Right atrium auricular region (tissue), 2 donors: ENCODE results near the gene GAD2. TPM values are rescaled to one million over a fixed set of nuclear protein-coding genes. Genes with fewer than 3 reads are reported as not detected.

Experiments
- DNase-seq: peaks from one replicate; pipeline ENCODE4 v3.0.0-alpha.2; 2019; ENCODE audit warnings: low spot score
- H3K27ac ChIP-seq, 2 donors: fragments of 200-600 bp; sonication (generic); 1 replicate in 1 of 2; 2 replicates in 1 of 2; pipeline ENCODE4 v1.5.1; 2016 to 2019
- H3K27me3 ChIP-seq, 2 donors: fragments of 200-600 bp; sonication (generic); one replicate each; pipeline versions ENCODE4 v1.5.1 to v1.6.0; 2017 to 2019
- H3K36me3 ChIP-seq: fragments of 200-600 bp; sonication (generic); one replicate; pipeline ENCODE4 v1.5.1; 2016
- H3K4me1 ChIP-seq, 2 donors: fragments of 200-600 bp; sonication (generic); one replicate each; pipeline versions ENCODE4 v1.5.1 to v1.6.0; 2017 to 2019
- H3K4me3 ChIP-seq, 2 donors: fragments of 200-600 bp; sonication (generic); 1 replicate in 1 of 2; 2 replicates in 1 of 2; pipeline ENCODE4 v1.5.1; 2017 to 2019; ENCODE audit warnings: mild to moderate bottlenecking in 1 of 2, moderate library complexity in 1 of 2
- H3K9me3 ChIP-seq, 2 donors: fragments of 200-600 bp; sonication (generic); one replicate each; pipeline ENCODE4 v1.5.1; 2019
- total RNA-seq, 2 donors: library from RNA; depleted of rRNA; stranded (reverse); fragments of >200 nt; gene quantifications; one replicate each; pipeline ENCODE4 v1.1.0, GENCODE V29; 2016
- TF ChIP-seq, protein P1 (sequence below), 2 donors: fragments of 200-600 bp; sonication (generic); IDR thresholded peaks; one replicate each; pipeline ENCODE4 v1.5.1; 2019; ENCODE audit warnings: antibody characterized with exemption in 2 of 2

Gene GAD2
- total RNA-seq, 2 donors from 2014 or later = not detected

DNA sequence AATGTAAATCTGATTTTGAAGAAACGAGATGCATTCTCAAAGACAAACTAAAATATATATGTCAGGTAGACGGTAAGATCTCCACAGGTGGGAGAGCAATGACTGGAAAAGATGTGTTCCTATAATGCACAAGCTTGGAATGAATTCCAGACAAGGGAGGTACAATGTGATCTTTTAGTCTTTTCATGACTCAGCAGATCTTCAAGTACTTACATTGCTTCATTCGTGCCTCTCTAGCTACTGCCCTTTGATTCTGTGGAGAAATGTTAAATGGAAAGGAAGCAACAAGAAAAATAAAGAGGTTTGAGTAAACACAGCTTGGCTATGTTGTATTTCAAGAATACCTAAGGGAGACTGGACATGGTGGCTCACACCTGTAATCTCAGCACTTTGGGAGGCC is 106.6 kb downstream of the GAD2 start:
- Histone ChIP-seq H3K36me3 (no peaks in the 10 kb centered on the region), H3K9me3 (no peaks in the 10 kb centered on the region), H3K4me1 (no peaks in the 10 kb centered on the region), H3K27ac (no peak overlapping the region), H3K4me3 (no peak overlapping the region), H3K27me3 (no peaks in the 10 kb centered on the region)
- TF ChIP-seq, protein P1, sequence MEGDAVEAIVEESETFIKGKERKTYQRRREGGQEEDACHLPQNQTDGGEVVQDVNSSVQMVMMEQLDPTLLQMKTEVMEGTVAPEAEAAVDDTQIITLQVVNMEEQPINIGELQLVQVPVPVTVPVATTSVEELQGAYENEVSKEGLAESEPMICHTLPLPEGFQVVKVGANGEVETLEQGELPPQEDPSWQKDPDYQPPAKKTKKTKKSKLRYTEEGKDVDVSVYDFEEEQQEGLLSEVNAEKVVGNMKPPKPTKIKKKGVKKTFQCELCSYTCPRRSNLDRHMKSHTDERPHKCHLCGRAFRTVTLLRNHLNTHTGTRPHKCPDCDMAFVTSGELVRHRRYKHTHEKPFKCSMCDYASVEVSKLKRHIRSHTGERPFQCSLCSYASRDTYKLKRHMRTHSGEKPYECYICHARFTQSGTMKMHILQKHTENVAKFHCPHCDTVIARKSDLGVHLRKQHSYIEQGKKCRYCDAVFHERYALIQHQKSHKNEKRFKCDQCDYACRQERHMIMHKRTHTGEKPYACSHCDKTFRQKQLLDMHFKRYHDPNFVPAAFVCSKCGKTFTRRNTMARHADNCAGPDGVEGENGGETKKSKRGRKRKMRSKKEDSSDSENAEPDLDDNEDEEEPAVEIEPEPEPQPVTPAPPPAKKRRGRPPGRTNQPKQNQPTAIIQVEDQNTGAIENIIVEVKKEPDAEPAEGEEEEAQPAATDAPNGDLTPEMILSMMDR (IDR thresholded peaks at IDR 0.05) = no peak
- no peak for DNase-seq

DNA sequence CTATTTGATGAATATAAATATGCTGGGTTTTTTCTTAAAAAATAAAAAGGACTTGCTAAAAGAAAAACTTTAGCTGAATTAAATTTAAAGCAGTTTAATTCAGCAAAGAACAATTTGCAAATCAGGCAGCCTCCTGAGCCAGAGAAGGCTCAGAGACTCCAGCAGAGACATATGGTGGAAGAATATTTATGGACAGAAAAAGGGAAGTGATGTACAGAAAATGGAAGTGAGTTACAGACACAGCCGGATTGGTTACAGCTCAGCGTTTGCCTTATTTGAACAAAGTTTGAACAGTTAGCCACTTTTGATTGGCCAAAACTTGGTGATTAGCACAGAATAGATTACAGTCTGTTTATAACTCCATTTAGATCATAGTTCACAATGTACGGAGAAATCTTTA is 110.3 kb downstream of the GAD2 start:
- DNase-seq = no peak
- H3K9me3 ChIP-seq = no peaks in the 10 kb centered on the region
- no peaks in the 10 kb centered on the region for H3K27me3 ChIP-seq
- H3K27ac ChIP-seq = no peak overlapping the region
- H3K36me3 ChIP-seq = no peaks in the 10 kb centered on the region
- H3K4me3 ChIP-seq = no peak overlapping the region
- TF ChIP-seq, protein P1 (IDR thresholded peaks at IDR 0.05) = no peak
- H3K4me1 ChIP-seq = no peaks in the 10 kb centered on the region

DNA sequence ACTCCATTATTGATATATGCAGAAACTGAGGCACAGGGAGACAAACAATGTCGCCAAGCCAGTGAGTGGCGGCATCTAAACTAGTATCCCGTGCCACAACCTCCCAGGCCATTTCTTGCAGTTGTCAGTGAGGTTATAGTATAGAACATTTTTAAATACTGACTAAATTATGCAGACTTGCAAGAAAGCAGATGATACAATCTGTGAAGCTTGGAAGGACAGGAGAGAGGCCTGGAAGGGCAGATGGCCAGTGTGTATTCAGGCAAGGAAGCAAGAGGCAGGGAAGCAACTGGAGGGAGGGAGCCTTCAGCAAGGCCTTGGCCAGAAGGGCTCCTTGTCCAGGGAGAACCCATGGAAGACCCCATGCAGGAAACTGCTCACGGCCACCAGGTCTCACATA is 111.2 kb downstream of the GAD2 start:
- DNase-seq = no peak
- Histone ChIP-seq H3K27ac (no peak overlapping the region), H3K36me3 (no peaks in the 10 kb centered on the region), H3K4me1 (no peaks in the 10 kb centered on the region), H3K9me3 (no peaks in the 10 kb centered on the region), H3K4me3 (no peak overlapping the region), H3K27me3 (no peaks in the 10 kb centered on the region)
- TF ChIP-seq, protein P1 (IDR thresholded peaks at IDR 0.05) = no peak

DNA sequence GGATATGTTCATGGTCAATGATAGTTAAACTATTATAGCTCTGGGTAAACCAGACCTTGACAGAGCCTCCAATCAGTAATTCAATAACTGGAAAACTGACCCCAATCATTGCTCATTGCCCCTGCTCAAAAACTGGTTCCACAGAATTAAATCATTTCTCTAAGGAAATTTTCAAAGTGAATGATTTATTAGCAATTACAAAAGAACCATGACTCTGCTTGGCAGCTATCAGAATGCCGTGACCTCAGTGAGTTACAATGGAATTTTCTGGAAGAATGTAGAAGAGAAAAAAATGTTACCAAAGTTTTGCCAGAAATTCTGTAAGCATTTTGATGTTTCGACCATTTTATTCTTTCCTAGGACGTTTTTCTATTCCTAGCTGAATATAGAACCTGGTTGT is 114.8 kb downstream of the GAD2 start:
- no peaks in the 10 kb centered on the region for H3K27me3 ChIP-seq
- no peaks in the 10 kb centered on the region for H3K4me1 ChIP-seq
- H3K27ac ChIP-seq = no peak overlapping the region
- no peak for DNase-seq
- no peaks in the 10 kb centered on the region for H3K36me3 ChIP-seq
- no peak overlapping the region for H3K4me3 ChIP-seq
- H3K9me3 ChIP-seq = peaks cover 0 to 9% of the 10 kb centered on the region in 2 donors
- TF ChIP-seq, protein P1 (IDR thresholded peaks at IDR 0.05) = no peak

DNA sequence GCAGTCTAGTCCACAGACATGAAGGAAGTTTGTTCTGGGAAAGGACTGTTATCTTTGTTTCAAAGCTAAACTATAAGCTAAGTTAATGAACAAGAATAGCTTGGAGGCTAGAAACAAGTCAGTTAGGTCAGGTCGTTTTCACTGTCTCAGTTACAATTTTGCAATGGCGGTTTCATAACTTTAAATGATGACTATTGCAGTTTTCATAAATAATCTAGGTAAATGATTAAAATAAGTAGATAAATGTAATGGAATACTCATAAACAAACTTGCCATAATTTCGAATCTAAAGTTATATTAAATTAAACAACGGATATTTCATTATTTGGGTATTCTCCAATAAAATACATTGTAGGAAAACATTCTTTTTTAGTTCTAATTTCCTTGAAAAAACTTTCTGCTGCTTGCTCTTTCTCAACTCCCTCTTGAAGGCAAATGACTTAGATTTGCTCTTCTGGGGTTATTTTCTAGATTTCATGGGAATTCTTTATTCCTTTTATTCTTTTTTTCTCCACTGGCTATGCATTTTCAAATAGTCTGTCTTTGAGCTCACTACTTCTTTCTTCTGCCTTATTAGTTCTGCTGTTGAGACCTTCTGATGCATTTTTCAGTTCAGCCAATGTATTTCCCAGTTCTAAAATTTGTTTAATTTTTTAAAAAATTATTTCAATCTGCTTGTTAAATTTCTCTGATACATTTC is 117.8 kb downstream of the GAD2 start:
- H3K4me3 ChIP-seq = no peak overlapping the region
- no peaks in the 10 kb centered on the region for H3K36me3 ChIP-seq
- TF ChIP-seq, protein P1 (IDR thresholded peaks at IDR 0.05) = no peak
- H3K4me1 ChIP-seq = no peaks in the 10 kb centered on the region
- H3K9me3 ChIP-seq = peaks cover 0 to 9% of the 10 kb centered on the region in 2 donors
- no peaks in the 10 kb centered on the region for H3K27me3 ChIP-seq
- no peak for DNase-seq
- no peak overlapping the region for H3K27ac ChIP-seq
